ENCODE data around the gene INPP5D.

INPP5D gene

DNA sequence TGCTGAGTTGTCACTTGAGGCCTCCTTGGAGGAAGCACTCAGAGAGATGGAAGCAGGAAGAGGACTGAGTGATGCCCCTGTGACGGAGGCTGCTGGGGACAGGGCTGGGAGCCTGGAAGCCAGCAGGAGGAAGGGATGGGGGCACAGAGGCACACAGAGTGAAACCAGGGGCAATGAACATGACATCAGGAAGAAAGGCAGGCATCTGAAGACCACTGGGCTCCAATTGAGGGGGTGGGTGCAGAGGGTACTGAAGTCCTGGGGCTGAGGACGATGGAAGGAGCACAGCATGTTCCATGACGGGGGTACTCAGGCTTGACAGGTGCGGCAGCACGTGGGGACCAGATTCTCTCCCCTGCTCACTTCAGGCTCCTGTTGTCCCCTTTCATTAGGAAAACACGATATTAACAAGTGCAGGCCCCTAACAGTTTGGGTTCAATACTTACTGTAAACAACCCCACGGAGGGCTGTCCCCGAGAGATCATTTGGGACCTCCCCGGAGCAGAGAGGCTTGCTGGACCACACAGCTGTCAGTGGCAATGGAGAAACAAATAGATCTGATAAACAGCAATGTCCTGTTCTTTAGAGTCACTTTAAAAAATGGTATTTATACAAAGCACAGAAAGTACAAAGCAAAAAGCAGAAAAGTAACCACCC lies 8.7 kb downstream of the INPP5D start:
- TF ChIP-seq POLR2AphosphoS5 (IDR thresholded peaks at IDR 0.05; ENCODE audit: low read depth, low read length) (peak; percentile 66; the same call in 1 of the 2 replicates), POLR2A (IDR thresholded peaks at IDR 0.05; ENCODE audit: low read depth, low read length) (no peak)
- DNase-seq (ENCODE audit: insufficient read length) (no peak), FAIRE-seq (peak; percentile 68)

GRCh38 chr2:233072838-233073237 lies 12.7 kb downstream of the INPP5D start:
- FAIRE-seq: peak; percentile 21
- DNase-seq (ENCODE audit: insufficient read length): no peak
- no peak for TF ChIP-seq TAF1 (IDR thresholded peaks at IDR 0.05; ENCODE audit: borderline replicate concordance, low read depth, low read length)
- TF ChIP-seq POLR2A (IDR thresholded peaks at IDR 0.05; ENCODE audit: low read depth, low read length): no peak; the same call in 1 of the 2 replicates
- no peak for TF ChIP-seq POLR2AphosphoS5 (IDR thresholded peaks at IDR 0.05; ENCODE audit: low read depth, low read length)

- no peak for TF ChIP-seq POLR2AphosphoS5 (IDR thresholded peaks at IDR 0.05; ENCODE audit: low read depth, low read length)
- 0 out of 2 replicates have a peak, but pooled peaks have one; percentile 8 for TF ChIP-seq POLR2A (IDR thresholded peaks at IDR 0.05; ENCODE audit: low read depth, low read length)
- FAIRE-seq: peak; percentile 38
- no peak for DNase-seq (ENCODE audit: insufficient read length)
Observed at GRCh38 chr2:233074106-233074505, 14.0 kb downstream of the INPP5D start.

DNA sequence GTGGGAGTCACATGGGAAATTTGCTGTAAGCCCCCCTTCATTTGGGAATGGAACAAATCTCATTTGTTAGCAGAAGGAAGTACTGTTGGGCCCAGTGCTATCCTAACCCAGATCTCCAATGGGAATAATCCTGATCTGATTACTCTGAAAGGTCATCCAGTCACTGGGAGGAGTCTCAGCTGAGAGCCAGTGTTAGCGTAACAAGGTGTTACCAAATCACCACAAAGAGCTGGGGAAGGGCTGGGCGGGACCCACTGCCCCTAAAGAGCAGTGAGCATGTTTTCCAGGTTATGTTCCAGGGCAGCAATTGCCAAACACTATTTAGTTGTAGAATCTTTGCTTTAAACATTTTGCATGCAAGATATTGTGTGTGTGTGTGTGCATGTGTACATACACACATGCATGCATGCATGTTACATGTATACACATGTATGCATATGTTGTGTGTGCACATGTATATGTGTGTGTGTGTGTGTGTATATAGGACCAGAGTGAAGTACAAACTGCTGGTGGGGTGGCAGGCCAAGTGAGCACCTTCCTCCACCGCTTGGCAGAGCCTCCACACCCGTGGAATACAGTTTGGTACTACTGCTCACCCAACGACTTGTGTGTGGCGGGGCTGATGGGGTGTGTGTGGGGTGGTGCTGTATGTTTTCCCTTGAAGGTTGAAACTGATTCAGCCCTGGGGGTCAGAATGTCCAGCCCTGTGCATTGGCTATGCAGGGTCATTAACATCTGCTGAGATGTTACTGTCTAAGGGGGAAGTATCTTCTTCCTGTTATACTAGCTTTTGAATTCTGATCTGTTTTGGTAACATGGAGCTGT lies 15.2 kb downstream of the INPP5D start:
- FAIRE-seq (no peak), DNase-seq (ENCODE audit: insufficient read length) (no peak)
- no peak for TF ChIP-seq POLR2AphosphoS5 (IDR thresholded peaks at IDR 0.05; ENCODE audit: low read depth, low read length)
- no peak for TF ChIP-seq TAF1 (IDR thresholded peaks at IDR 0.05; ENCODE audit: borderline replicate concordance, low read depth, low read length)
- TF ChIP-seq POLR2A (IDR thresholded peaks at IDR 0.05; ENCODE audit: low read depth, low read length): no peak; the same call in none of the 2 replicates

GRCh38 chr2:233075966-233076339 lies 15.8 kb downstream of the INPP5D start:
- TF ChIP-seq POLR2A (IDR thresholded peaks at IDR 0.05; ENCODE audit: low read depth, low read length) (peak; percentile 54; the same call in 1 of the 2 replicates), POLR2AphosphoS5 (IDR thresholded peaks at IDR 0.05; ENCODE audit: low read depth, low read length) (no peak)
- peak; percentile 98 for FAIRE-seq
- DNase-seq (ENCODE audit: insufficient read length): no peak

- no peak for TF ChIP-seq POLR2A (IDR thresholded peaks at IDR 0.05; ENCODE audit: low read depth, low read length)
- no peak for TF ChIP-seq TAF1 (IDR thresholded peaks at IDR 0.05; ENCODE audit: borderline replicate concordance, low read depth, low read length)
- no peak for TF ChIP-seq POLR2AphosphoS5 (IDR thresholded peaks at IDR 0.05; ENCODE audit: low read depth, low read length)
- no peak for DNase-seq (ENCODE audit: insufficient read length)
- peak; percentile 87 for FAIRE-seq
Observed at GRCh38 chr2:233076749-233077148, 16.6 kb downstream of the INPP5D start.

- TF ChIP-seq TAF1 (IDR thresholded peaks at IDR 0.05; ENCODE audit: borderline replicate concordance, low read depth, low read length) (no peak), POLR2A (IDR thresholded peaks at IDR 0.05; ENCODE audit: low read depth, low read length) (peak; percentile 38; the same call in 1 of the 2 replicates), POLR2AphosphoS5 (IDR thresholded peaks at IDR 0.05; ENCODE audit: low read depth, low read length) (peak; percentile 45; the same call in 1 of the 2 replicates)
- FAIRE-seq (peak; percentile 99), DNase-seq (ENCODE audit: insufficient read length) (no peak)
Observed at GRCh38 chr2:233079473-233079877, 19.3 kb downstream of the INPP5D start.

DNA sequence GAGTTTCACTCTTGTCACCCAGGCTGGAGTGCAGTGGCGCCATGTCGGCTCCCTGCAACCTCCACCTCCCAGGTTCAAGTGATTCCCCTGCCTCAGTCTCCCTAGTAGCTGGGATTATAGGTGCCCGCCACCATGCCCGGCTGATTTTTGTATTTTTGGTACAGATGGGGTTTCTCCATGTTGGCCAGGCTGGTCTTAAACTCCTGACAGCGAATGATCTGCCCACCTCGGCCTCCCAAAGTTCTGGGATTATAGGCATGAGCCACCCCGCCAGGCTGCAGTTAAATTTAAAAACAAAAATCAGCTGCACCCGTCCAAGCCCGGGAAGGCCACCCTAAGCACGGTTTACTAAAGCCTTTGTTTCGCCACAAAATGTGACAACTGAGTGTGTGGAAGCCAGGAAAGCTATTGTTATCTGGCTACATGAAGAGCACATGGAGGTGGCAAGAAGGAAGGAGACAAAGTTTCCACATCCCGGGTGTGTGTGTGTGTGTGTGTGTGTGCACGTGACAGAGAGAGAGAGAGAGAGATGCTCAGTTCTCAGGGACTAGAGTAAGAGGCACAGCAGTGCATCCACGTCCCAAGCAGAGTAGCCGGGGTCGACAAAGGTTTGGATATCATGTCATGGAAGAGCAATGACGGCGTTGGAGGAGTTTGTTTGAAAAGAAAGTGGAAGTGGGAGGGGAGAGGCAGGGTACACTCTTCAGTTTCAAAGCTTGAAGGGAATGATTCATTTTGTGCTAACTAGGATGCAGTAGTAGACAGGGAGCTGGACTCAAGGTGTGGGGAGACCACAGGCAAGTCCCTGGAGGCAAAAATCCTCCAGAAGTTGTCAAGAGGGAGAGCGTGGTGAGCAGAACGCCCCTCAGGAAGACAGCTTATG lies 20.1 kb downstream of the INPP5D start:
- FAIRE-seq (peak; percentile 96), DNase-seq (ENCODE audit: insufficient read length) (no peak)

DNA sequence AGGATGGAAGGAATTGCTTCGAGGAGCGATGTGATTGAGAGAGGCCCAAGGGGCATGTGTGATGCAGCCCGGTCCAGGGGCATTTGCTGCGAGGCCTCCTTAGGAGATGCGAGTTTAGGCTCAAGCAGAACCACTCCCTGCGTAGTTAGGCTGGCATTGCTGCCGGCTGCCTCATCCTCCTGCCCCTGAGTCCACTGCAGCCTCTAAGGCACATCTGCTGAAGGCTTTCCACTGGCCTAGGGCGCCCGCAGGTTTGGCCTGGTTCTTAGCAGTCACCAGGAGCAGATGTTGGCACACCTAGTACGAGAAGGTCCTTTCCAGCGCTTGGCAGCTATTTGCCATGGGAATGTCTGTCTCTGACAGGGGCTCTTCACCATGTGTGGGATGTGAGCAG lies 20.7 kb downstream of the INPP5D start:
- TF ChIP-seq POLR2A (IDR thresholded peaks at IDR 0.05; ENCODE audit: low read depth, low read length): no peak
- no peak for TF ChIP-seq TAF1 (IDR thresholded peaks at IDR 0.05; ENCODE audit: borderline replicate concordance, low read depth, low read length)
- peak; percentile 43; the same call in 1 of the 2 replicates for TF ChIP-seq POLR2AphosphoS5 (IDR thresholded peaks at IDR 0.05; ENCODE audit: low read depth, low read length)
- DNase-seq (ENCODE audit: insufficient read length) (no peak), FAIRE-seq (no peak)

More for the DNA sequence above, 20.1 kb downstream of the INPP5D start:
- TF ChIP-seq POLR2AphosphoS5 (IDR thresholded peaks at IDR 0.05; ENCODE audit: low read depth, low read length): no peak
- TF ChIP-seq POLR2A (IDR thresholded peaks at IDR 0.05; ENCODE audit: low read depth, low read length): no peak
- TF ChIP-seq TAF1 (IDR thresholded peaks at IDR 0.05; ENCODE audit: borderline replicate concordance, low read depth, low read length): no peak

- DNase-seq (ENCODE audit: insufficient read length) (no peak), FAIRE-seq (peak; percentile 33)
- TF ChIP-seq POLR2AphosphoS5 (IDR thresholded peaks at IDR 0.05; ENCODE audit: low read depth, low read length) (no peak), TAF1 (IDR thresholded peaks at IDR 0.05; ENCODE audit: borderline replicate concordance, low read depth, low read length) (no peak), POLR2A (IDR thresholded peaks at IDR 0.05; ENCODE audit: low read depth, low read length) (no peak)
Observed at GRCh38 chr2:233081232-233081730, 21.1 kb downstream of the INPP5D start.

GRCh38 chr2:233081731-233082221 lies 21.6 kb downstream of the INPP5D start:
- TF ChIP-seq TAF1 (IDR thresholded peaks at IDR 0.05; ENCODE audit: borderline replicate concordance, low read depth, low read length) (no peak), POLR2AphosphoS5 (IDR thresholded peaks at IDR 0.05; ENCODE audit: low read depth, low read length) (no peak; the same call in 1 of the 2 replicates), POLR2A (IDR thresholded peaks at IDR 0.05; ENCODE audit: low read depth, low read length) (no peak)
- DNase-seq (ENCODE audit: insufficient read length): no peak
- FAIRE-seq: no peak
